ENCODE results near the gene SLC39A7. TPM values are rescaled to one million over a fixed set of nuclear protein-coding genes. Genes with fewer than 3 reads are reported as not detected.

SLC39A7 gene
- total and polyA plus RNA-seq, 2 donors (not counting 3 experiments of a cell fraction or from before 2014, with no cell fraction given): 99.8 to 129 TPM

DNA sequence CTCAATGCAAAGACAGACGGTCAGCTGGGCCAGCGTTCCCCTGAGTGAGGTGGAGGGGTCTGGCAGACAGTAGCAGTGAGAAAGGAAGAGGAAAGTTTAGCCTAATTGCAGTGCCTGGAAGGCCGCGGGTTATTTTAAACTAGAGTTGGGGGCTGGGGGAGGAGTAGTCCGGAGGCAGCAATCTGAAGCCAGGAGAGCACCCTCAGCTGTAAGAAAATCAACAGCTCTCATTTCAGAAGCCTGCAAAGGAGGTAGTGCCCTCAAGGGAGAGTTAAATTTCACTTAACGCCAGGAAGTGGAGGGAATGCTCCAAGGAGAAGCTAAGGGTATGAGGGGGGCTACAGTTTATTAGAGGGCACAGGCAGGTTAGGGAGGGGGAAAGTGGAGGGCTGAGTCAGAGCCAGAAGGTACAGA is 34.6 kb downstream of the SLC39A7 start:
- dilution Hi-C loops (cut with MboI; ENCODE audit: extremely low pct_ligation_motif_present, low sequenced_read_pairs) (no loop called here), intact Hi-C loops (cut with micrococcal nuclease) (no loop called here)
- no peak overlapping the region for H3K4me3 ChIP-seq (replicated peaks in 1 of 3; ENCODE audit: insufficient read depth in 1 of 3, low read depth in 1 of 3, low read length in 3 of 3)
- H3K4me1 ChIP-seq (ENCODE audit: control insufficient read depth, extremely low read depth, insufficient read depth, low read length): no peaks in the 10 kb centered on the region
- ChIA-PET CTCF (interaction anchor here (1.1 to 7.7 kb wide), 5 partner anchors 8 to 251 kb away, joined by 3 to 43 read pairs (median 4); no protein-coding TSS in a partner anchor), POLR2A (no interaction called here)
- no TSS peak for BruUV-seq (replicated peaks)
- H3K4me2 ChIP-seq (ENCODE audit: insufficient read depth, low read length): no peak overlapping the region
- no peaks in the 10 kb centered on the region for H3K9me1 ChIP-seq (replicated peaks; ENCODE audit: control insufficient read depth, extremely low read depth, insufficient read depth, low read length)
- H4K20me1 ChIP-seq (replicated peaks; ENCODE audit: control insufficient read depth, extremely low read depth, insufficient read depth, low read length): no peaks in the 10 kb centered on the region
- FAIRE-seq: no peak
- DNase-seq (ENCODE audit: low read depth, low spot score): no peak
- TF ChIP-seq GATA2 (IDR thresholded peaks at IDR 0.05; ENCODE audit: insufficient read depth, insufficient read length, low read depth, low read length): no peak
- no peak for TF ChIP-seq POLR2AphosphoS5 (IDR thresholded peaks at IDR 0.05; ENCODE audit: insufficient read depth, low read depth, low read length)
- TF ChIP-seq JUN (IDR thresholded peaks at IDR 0.05; ENCODE audit: borderline replicate concordance, insufficient read depth, insufficient read length, low read depth): no peak
- TF ChIP-seq MYC (IDR thresholded peaks at IDR 0.05; ENCODE audit: low read depth, low read length): no peak
- TF ChIP-seq, protein P1, sequence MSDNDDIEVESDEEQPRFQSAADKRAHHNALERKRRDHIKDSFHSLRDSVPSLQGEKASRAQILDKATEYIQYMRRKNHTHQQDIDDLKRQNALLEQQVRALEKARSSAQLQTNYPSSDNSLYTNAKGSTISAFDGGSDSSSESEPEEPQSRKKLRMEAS (IDR thresholded peaks at IDR 0.05; ENCODE audit: insufficient read depth, insufficient read length): no peak
- TF ChIP-seq, protein P2, sequence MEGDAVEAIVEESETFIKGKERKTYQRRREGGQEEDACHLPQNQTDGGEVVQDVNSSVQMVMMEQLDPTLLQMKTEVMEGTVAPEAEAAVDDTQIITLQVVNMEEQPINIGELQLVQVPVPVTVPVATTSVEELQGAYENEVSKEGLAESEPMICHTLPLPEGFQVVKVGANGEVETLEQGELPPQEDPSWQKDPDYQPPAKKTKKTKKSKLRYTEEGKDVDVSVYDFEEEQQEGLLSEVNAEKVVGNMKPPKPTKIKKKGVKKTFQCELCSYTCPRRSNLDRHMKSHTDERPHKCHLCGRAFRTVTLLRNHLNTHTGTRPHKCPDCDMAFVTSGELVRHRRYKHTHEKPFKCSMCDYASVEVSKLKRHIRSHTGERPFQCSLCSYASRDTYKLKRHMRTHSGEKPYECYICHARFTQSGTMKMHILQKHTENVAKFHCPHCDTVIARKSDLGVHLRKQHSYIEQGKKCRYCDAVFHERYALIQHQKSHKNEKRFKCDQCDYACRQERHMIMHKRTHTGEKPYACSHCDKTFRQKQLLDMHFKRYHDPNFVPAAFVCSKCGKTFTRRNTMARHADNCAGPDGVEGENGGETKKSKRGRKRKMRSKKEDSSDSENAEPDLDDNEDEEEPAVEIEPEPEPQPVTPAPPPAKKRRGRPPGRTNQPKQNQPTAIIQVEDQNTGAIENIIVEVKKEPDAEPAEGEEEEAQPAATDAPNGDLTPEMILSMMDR (IDR thresholded peaks at IDR 0.05; ENCODE audit: extremely low read depth in 1 of 2, insufficient read depth in 1 of 2, low read depth in 1 of 2, low read length in 2 of 2): no peak
- TF ChIP-seq FOS (IDR thresholded peaks at IDR 0.05; ENCODE audit: borderline replicate concordance, insufficient read depth, low read length): no peak
- TF ChIP-seq POLR2A (IDR thresholded peaks at IDR 0.05; ENCODE audit: low read depth, low read length): no peak
- TF ChIP-seq EZH2 (IDR thresholded peaks at IDR 0.05; ENCODE audit: borderline replicate concordance, low read depth, low read length, severe bottlenecking): no peak
- no peaks in the 10 kb centered on the region for H3K9me3 ChIP-seq (replicated peaks; ENCODE audit: control insufficient read depth, insufficient read depth, low read length)
- H3K27me3 ChIP-seq (ENCODE audit: control insufficient read depth in 2 of 2, insufficient read depth in 2 of 2, low read length in 2 of 2): peaks cover 18 to 26% of the 10 kb centered on the region in 2 experiments
- no peaks in the 10 kb centered on the region for H3K36me3 ChIP-seq (ENCODE audit: control insufficient read depth in 2 of 2, extremely low read depth in 1 of 2, insufficient read depth in 2 of 2, low read length in 2 of 2)
- no peaks in the 10 kb centered on the region for H3K79me2 ChIP-seq (ENCODE audit: control insufficient read depth, insufficient read depth, low read length)
- H3K27ac ChIP-seq (ENCODE audit: insufficient read depth, low read depth, low read length): no peak overlapping the region
- H2AFZ ChIP-seq (ENCODE audit: low read depth, low read length): no peak overlapping the region
- no peak overlapping the region for H3K9ac ChIP-seq (replicated peaks; ENCODE audit: extremely low read depth, insufficient read depth, low read length)

Data from endothelial cell of umbilical vein (primary cell).